GM19099 (cell line): ENCODE results near the gene PCSK5.

ENCODE experiments used
- POLR2A ChIP-seq: IDR thresholded peaks from 3 replicates; pipeline ENCODE4 v1.6.1; 2011; ENCODE audit warnings: low read depth; ENCODE audit not compliant: insufficient read length; ENCODE audit errors: extremely low read depth

PCSK5 gene

DNA sequence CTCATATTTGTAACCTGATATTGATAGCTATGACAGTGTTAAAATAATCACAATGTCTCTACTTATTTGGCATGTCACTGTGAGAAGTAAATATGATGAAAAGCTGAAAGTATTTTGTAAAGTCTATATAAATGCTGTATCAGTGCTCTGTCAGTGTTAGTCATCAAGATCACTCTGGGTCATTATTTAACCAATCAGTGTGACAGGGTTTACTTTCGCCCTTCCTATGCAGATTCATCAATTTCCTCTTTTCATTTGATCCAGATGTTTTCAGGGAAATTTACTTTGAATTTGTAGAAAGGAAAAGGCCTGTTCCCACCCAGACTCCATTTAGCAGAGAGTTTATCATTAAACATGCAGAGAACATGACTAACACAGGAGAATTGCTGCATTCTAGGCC, 9.9 kb upstream of the PCSK5 start:
- TF ChIP-seq POLR2A: no peak

- TF ChIP-seq POLR2A: no peak
Measured at GRCh38 chr9:75881761-75882160, 8.7 kb upstream of the PCSK5 start.

GRCh38 chr9:75885652-75886051, 4.8 kb upstream of the PCSK5 start:
- TF ChIP-seq POLR2A: no peak

- TF ChIP-seq POLR2A: no peak
Measured at GRCh38 chr9:75889577-75889976, 896 bp upstream of the PCSK5 start.

- TF ChIP-seq POLR2A: no peak
Measured at GRCh38 chr9:75889977-75890471, 449 bp upstream of the PCSK5 start.

DNA sequence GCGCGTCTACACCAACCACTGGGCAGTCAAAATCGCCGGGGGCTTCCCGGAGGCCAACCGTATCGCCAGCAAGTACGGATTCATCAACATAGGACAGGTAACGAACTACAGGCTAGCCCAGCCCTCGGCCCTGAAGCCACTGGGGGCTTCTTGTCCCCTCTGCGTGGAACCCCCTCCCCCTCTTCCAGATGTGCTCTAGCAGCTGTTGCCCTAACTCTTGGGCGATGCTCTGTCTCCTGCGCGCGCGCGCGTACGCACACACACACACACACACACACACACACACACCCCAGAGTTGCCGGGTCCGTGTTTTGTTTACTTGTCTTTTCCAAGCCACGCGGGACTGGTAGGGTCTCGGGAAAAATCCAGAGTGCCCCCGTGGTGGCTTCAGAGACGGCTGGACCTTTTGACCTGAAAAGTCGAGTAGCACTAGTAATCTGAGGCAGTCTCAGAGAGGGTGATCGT, 836 bp downstream of the PCSK5 start:
- TF ChIP-seq POLR2A: no peak

DNA sequence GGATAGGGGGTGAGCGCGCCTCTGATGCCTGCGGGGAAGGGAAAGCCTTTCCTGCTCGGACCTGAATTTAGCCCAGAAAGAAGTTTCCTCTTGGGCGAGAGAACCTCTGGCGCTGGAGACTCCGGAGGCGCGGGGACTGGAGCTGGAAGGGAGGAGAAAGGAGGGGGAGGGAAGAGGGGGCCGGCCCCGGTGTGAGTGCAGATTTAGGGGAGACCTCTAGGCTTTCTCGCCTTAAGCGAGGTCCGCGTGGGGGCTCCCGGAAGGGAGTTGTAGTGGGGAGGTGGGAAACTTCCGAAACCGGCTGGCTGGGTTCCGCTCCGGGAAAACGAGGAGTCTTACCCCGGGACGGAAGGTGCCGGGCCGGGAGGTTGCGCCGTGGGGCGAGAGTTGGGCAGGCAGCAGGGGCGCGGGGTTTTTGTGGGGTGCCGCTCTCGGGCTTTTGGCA, 1.3 kb downstream of the PCSK5 start:
- TF ChIP-seq POLR2A: no peak

- no peak for TF ChIP-seq POLR2A
Measured at GRCh38 chr9:75892216-75892911, 1.9 kb downstream of the PCSK5 start.

GRCh38 chr9:75893106-75893505, 2.6 kb downstream of the PCSK5 start:
- TF ChIP-seq POLR2A: no peak

DNA sequence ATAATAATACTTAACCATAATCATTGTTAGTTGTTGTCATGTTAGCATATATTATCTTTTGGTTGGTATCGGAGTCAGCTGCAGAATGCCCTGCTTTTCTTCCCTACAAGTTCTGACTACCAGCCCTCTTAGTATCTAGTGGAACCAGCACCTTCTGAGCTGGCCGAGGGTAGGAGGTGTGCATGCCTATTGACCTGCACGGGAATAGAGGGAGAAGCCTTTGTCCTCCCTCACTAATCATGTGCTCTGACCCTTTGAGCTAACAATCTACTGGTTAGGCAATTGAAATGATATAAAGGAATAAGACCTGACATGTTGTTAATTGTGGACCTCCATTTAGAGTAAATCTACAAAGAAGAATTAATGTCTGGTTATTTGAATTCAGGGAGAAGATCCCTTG, 4.1 kb downstream of the PCSK5 start:
- TF ChIP-seq POLR2A: no peak

DNA sequence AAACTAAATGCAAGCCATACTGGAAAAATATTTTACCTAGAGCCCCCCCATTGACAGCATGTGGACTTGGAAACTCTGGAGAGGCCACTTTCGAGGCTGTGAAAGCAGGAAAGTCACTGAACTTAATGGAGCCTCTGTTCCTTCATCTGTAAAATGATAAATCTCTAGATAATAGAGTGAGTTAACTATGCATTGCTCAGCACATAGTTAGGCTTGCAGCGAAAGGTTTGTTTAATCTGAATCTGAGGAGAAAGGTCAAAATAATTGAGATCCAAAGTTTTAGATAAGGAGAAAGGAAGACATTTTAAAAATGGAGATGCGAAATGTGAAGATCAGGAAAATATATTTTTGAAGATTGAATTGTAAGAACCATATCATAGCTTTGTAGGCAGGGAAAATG, 4.6 kb downstream of the PCSK5 start:
- TF ChIP-seq POLR2A: no peak

GRCh38 chr9:75896193-75896592, 5.7 kb downstream of the PCSK5 start:
- TF ChIP-seq POLR2A: no peak

- no peak for TF ChIP-seq POLR2A
Measured at GRCh38 chr9:75903785-75904360, 13.4 kb downstream of the PCSK5 start.

- TF ChIP-seq POLR2A: no peak
Measured at GRCh38 chr9:75904364-75904763, 13.9 kb downstream of the PCSK5 start.

DNA sequence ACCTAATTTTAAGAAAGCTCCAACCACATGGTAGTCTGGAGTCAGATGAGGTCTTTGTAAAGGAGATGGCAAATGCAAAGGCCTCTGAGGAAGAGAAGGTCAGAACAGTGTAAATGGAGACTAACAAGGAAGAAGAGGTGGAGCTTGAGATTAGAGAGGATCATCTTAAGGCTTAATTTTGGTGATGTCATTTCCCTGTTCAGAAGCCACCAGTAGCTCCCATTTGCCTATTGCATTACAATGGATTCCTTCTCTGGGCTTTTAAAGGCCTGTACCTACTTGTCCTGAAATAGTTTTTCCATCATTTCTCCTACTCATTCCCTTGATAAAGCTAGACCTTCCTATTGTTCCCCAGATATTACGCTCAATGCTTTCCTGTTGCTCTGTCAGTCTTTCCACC, 16.1 kb downstream of the PCSK5 start:
- no peak for TF ChIP-seq POLR2A

DNA sequence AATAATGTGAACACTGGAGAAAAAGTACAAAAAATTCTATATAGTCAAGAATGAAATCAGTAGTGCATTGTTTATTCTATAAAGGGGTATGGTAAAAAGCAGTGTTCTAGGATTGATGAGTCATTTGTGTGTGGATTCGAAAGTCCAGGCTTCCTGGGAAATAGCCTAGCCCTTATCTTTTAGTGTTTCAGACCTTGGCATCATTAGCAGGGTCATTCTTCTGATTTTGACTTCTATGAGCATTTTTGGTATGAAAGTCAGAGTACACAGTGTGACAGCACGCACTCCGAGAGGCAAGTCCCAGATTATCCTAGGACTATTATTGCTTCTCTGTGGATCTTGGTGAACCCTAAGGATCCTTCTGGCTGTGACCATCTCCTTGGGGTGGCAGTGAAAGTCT, 16.9 kb downstream of the PCSK5 start:
- TF ChIP-seq POLR2A: no peak
